ENCODE data around the gene NPFF. TPM values are rescaled to one million over a fixed set of nuclear protein-coding genes. Genes with fewer than 3 reads are reported as not detected.
"Not testable (repeated sequence)": the region's sequence is repeated elsewhere in the genome, so short reads cannot be mapped to it uniquely, and the experiment has no call there.

Gene NPFF
- polyA plus RNA-seq (ENCODE audit: insufficient read length in 4 of 4), result 1 to 10 TPM in 1 of 4 donors, under 1 TPM in 3; 0.37 to 1.4 (median 0.59) TPM

GRCh38 chr12:53506881-53507602 lies at the start of gene NPFF:
Gene NPFF (minus strand): TSS chr12:53507484. CDS start chr12:53507474, 10 bp downstream.
- DNase-seq (ENCODE audit: low read depth in 4 of 4, low spot score in 3 of 4), result no peak

- DNase-seq (ENCODE audit: low read depth in 4 of 4, low spot score in 3 of 4), result no peak
Observed at GRCh38 chr12:53552361-53553327, 45.4 kb upstream of the NPFF start.

DNA sequence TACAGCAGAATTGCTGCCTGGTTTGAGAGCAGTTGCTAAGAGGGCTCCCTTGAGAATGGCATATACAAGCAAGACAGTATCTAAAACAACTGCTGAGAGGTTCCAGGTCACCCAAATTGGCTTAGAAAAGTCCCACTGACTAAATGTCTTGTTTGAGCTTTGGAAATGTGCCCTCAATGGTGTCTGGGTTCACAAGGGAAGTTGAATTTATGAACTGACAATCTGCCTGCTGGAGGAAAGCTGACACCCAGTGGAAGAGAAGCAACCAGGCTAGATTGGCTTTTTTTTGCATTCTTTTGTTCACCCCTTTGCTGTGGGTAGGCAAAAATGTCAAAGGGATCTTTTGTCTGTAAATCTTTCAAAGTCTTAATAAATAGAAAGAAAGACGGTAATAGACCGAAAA lies 44.6 kb upstream of the NPFF start:
- DNase-seq (ENCODE audit: low read depth in 4 of 4, low spot score in 3 of 4), result no peak

DNA sequence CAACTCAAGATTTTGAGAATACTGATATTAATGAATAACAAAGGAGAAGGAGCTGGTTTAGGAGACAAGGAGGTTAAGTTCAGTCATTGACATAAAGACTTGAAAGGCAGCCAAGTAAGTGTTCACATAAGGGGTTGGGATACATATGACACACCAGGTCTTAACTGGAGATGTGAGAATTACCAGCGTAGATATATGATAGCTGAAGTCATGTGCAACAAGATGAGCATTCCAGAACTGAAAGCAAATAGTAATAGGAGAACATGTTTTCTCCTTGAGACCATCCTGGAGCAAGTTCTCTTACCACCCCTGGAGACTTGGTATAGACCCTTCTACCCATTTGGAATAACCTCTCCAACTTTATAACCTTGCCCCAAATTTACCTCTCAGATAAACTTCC lies 43.3 kb upstream of the NPFF start:
- DNase-seq (ENCODE audit: low read depth in 4 of 4, low spot score in 3 of 4), result no peak

DNA sequence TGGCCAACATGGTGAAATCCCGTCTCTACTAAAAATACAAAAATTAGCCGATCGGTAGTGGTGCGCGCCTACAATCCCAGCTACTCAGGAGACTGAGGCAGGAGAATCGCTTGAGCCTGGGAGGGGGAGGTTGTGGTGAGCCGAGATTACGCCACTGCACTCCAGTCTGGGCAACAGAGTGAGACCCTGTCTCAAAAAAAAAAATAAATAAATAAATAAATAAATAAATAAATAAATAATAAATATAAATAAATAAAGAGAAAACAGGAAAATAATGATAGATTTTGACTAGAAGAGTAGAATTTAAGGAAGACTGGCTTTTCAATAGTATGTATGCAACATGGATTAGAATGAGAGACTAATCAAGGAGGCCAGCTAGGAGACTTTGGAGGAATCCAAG lies 42.8 kb upstream of the NPFF start:
- not testable (repeated sequence) for DNase-seq (ENCODE audit: low read depth in 4 of 4, low spot score in 3 of 4)

- not testable (repeated sequence) for DNase-seq (ENCODE audit: low read depth in 4 of 4, low spot score in 3 of 4)
Observed at GRCh38 chr12:53548354-53548753, 41.1 kb upstream of the NPFF start.

GRCh38 chr12:53543539-53543938 lies 36.3 kb upstream of the NPFF start:
- DNase-seq (ENCODE audit: low read depth in 4 of 4, low spot score in 3 of 4), result no peak

- no peak for DNase-seq (ENCODE audit: low read depth in 4 of 4, low spot score in 3 of 4)
Observed at GRCh38 chr12:53539526-53539925, 32.2 kb upstream of the NPFF start.

DNA sequence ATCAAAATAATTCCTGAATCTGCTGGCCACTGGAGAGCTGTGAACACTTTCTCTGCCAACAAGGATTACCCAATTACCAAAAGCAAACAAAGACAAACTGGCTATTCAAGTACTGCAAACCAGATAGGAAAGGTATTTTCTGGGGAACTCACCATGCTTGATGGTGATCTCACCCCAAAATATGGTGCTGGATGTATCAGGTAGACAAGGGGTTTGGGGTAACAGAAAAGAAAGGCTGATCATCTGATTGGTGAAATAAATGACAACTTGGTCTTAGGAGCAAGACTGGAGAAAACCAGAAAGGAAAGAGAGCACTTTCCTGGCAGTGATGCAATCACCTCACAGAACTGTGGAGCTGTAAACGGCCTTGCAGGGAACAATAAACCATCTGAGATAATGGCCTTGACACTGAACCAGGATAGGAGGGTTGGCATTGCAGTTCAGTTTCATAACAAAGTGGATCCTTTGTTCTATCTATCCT lies 31.0 kb upstream of the NPFF start:
- DNase-seq (ENCODE audit: low read depth in 4 of 4, low spot score in 3 of 4), result no peak

DNA sequence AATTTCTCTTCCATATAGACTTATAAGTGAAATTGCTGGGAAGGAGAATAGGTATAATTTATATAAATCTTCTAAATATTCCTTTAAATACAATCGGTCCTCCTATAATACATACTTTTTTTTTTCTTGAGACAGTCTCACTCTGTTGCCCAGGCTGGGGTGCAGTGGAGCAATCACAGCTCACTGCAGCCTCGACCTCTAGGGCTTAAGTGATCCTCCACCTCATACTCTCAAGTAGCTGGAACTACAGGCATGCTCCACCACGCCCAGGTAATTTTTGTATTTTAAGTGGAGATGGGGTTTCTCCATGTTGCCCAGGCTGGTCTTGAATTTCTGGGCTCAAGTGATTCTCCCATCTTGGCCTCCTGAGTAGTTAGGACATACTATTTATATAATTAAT lies 29.7 kb upstream of the NPFF start:
- DNase-seq (ENCODE audit: low read depth in 4 of 4, low spot score in 3 of 4), result no peak

DNA sequence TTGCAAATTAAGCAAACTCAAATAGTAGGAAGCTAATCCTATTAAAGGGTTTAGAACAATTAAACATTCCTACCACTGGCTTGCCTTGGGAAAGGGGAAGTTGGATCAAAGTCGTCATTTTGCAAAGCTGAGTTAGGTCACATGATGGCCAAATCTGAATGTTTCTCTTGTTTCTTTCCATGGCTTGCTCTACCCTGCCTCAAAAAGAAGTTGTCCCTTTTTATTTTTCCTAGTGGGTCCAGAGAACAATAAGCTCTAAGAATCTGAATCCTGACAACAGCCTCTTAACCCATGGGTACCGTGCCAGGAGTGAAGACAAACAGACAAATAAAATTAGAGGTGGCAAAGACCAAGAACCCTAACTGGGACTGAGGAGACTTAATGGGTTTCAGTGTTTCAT lies 26.2 kb upstream of the NPFF start:
- no peak for DNase-seq (ENCODE audit: low read depth in 4 of 4, low spot score in 3 of 4)

- no peak for DNase-seq (ENCODE audit: low read depth in 4 of 4, low spot score in 3 of 4)
Observed at GRCh38 chr12:53532524-53533445, 25.5 kb upstream of the NPFF start.

- no peak for DNase-seq (ENCODE audit: low read depth in 4 of 4, low spot score in 3 of 4)
Observed at GRCh38 chr12:53532021-53532420, 24.7 kb upstream of the NPFF start.

GRCh38 chr12:53530920-53531319 lies 23.6 kb upstream of the NPFF start:
- DNase-seq (ENCODE audit: low read depth in 4 of 4, low spot score in 3 of 4), result no peak

DNA sequence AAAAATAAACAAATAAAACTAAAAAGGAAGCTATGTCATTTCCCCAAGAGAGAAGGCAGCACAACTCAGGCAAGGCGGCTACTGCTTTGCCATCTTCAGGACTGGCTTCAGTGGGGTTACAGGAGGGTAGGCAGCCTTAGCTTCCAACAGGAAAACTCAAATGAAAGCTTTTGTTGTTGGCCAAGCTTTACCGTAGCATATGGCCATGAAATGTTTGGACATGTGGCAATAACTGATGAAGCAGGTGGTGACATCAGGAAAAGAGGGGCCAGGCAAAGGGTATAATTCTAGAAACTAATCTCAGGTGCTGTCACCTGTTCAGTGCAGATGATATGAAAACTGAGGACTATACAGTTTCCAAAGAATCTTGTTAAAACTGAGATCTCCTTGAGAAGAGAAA lies 22.8 kb upstream of the NPFF start:
- no peak for DNase-seq (ENCODE audit: low read depth in 4 of 4, low spot score in 3 of 4)

GRCh38 chr12:53524476-53524875 lies 17.2 kb upstream of the NPFF start:
- no peak for DNase-seq (ENCODE audit: low read depth in 4 of 4, low spot score in 3 of 4)

DNA sequence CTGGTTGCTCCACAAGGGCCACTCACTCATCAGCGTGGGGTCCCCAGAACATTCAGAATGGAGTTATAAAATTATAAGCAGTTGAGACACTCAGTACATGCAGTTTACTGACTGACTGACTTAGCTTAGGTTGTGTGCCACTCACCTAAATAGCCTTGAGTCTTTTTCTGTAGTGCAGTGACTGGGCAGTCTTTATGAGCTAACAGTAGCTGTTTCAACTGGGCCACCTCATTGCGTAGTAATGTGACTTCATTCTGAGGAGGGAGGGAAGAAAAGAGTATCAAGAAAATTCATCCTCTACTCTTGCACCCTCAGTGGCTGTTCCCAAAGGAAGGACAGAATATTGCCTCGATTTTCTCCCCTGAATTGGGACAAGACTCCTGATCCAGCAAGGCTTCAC lies 15.8 kb upstream of the NPFF start:
- no peak for DNase-seq (ENCODE audit: low read depth in 4 of 4, low spot score in 3 of 4)

- no peak for DNase-seq (ENCODE audit: low read depth in 4 of 4, low spot score in 3 of 4)
Observed at GRCh38 chr12:53518381-53518780, 11.1 kb upstream of the NPFF start.

DNA sequence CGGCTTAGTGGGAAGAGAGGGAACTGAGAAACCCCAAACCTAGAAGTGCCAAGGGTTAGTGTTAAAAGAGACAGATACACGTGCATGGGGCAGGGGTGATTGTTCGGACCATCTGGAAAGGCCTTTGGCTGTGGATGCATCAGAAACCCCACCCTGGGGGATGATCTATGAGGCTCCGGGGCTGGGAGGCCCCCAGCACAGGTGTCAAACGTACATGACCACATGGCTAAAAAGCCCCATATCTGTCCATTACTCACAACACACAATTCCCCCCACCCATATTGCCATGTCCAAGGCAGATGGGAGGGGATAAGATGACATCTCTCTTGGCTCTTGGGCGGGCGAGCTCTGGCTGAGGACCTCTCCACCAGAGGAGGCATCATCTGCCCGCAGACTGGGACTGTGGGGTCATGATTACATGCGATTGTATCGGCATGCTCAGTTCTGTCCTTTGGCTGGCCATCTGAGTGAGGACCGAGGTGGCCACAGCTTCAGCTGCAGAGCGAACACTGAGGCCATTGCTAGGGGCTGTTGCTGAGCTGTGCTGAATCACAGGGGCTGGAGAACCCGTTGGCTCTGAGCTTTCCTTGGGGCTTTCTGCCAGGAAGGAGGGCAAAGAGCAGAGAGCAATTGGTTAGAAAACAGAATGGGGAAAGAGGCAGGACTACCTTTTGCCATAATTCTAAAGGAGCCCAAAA lies 9.6 kb upstream of the NPFF start:
- DNase-seq (ENCODE audit: low read depth in 4 of 4, low spot score in 3 of 4), result no peak

GRCh38 chr12:53515291-53515680 lies 8.0 kb upstream of the NPFF start:
- DNase-seq (ENCODE audit: low read depth in 4 of 4, low spot score in 3 of 4), result no peak

All from right renal pelvis (tissue), 4 donors.